ENCODE results near the gene FBLN2.

Gene FBLN2

GRCh38 chr3:13653631-13654279 is 104.8 kb downstream of the FBLN2 start:
- Histone ChIP-seq H3K4me3 (ENCODE audit: low read length) (no peak overlapping the region), H3K27ac (ENCODE audit: low read length) (no peak overlapping the region), H3K4me1 (ENCODE audit: control insufficient read depth, low read depth, low read length) (peaks cover 7% of the 10 kb centered on the region), H3K27me3 (ENCODE audit: control insufficient read depth, insufficient read depth, low read length) (peaks cover 45% of the 10 kb centered on the region), H3K36me3 (ENCODE audit: control insufficient read depth, low read depth, low read length) (no peaks in the 10 kb centered on the region), H3K9me3 (ENCODE audit: control insufficient read depth, low read depth, low read length) (no peaks in the 10 kb centered on the region), H3K9ac (ENCODE audit: low read length) (no peak overlapping the region)

GRCh38 chr3:13654330-13655060 is 105.6 kb downstream of the FBLN2 start:
- Histone ChIP-seq H3K36me3 (ENCODE audit: control insufficient read depth, low read depth, low read length) (no peaks in the 10 kb centered on the region), H3K27me3 (ENCODE audit: control insufficient read depth, insufficient read depth, low read length) (peaks cover 45% of the 10 kb centered on the region), H3K4me1 (ENCODE audit: control insufficient read depth, low read depth, low read length) (peaks cover 5% of the 10 kb centered on the region), H3K9ac (ENCODE audit: low read length) (no peak overlapping the region), H3K4me3 (ENCODE audit: low read length) (peak overlapping the region; percentile 17), H3K9me3 (ENCODE audit: control insufficient read depth, low read depth, low read length) (no peaks in the 10 kb centered on the region), H3K27ac (ENCODE audit: low read length) (no peak overlapping the region)

- Histone ChIP-seq H3K9me3 (ENCODE audit: control insufficient read depth, low read depth, low read length) (no peaks in the 10 kb centered on the region), H3K27me3 (ENCODE audit: control insufficient read depth, insufficient read depth, low read length) (peaks cover 45% of the 10 kb centered on the region), H3K4me1 (ENCODE audit: control insufficient read depth, low read depth, low read length) (peaks cover 5% of the 10 kb centered on the region), H3K4me3 (ENCODE audit: low read length) (peak overlapping the region; percentile 17), H3K36me3 (ENCODE audit: control insufficient read depth, low read depth, low read length) (no peaks in the 10 kb centered on the region), H3K27ac (ENCODE audit: low read length) (no peak overlapping the region), H3K9ac (ENCODE audit: low read length) (no peak overlapping the region)
Observed at GRCh38 chr3:13655061-13655913, 106.4 kb downstream of the FBLN2 start.

GRCh38 chr3:13656584-13657301 is 107.8 kb downstream of the FBLN2 start:
- H3K9ac ChIP-seq (ENCODE audit: low read length), result no peak overlapping the region
- no peaks in the 10 kb centered on the region for H3K9me3 ChIP-seq (ENCODE audit: control insufficient read depth, low read depth, low read length)
- no peaks in the 10 kb centered on the region for H3K36me3 ChIP-seq (ENCODE audit: control insufficient read depth, low read depth, low read length)
- H3K27ac ChIP-seq (ENCODE audit: low read length), result no peak overlapping the region
- no peak overlapping the region for H3K4me3 ChIP-seq (ENCODE audit: low read length)
- H3K27me3 ChIP-seq (ENCODE audit: control insufficient read depth, insufficient read depth, low read length), result peaks cover 39% of the 10 kb centered on the region
- H3K4me1 ChIP-seq (ENCODE audit: control insufficient read depth, low read depth, low read length), result peaks cover 5% of the 10 kb centered on the region

GRCh38 chr3:13657660-13658435 is 108.9 kb downstream of the FBLN2 start:
- Histone ChIP-seq H3K9ac (ENCODE audit: low read length) (no peak overlapping the region), H3K27me3 (ENCODE audit: control insufficient read depth, insufficient read depth, low read length) (peaks cover 39% of the 10 kb centered on the region), H3K4me1 (ENCODE audit: control insufficient read depth, low read depth, low read length) (peaks cover 5% of the 10 kb centered on the region), H3K9me3 (ENCODE audit: control insufficient read depth, low read depth, low read length) (no peaks in the 10 kb centered on the region), H3K4me3 (ENCODE audit: low read length) (no peak overlapping the region), H3K36me3 (ENCODE audit: control insufficient read depth, low read depth, low read length) (no peaks in the 10 kb centered on the region), H3K27ac (ENCODE audit: low read length) (no peak overlapping the region)

- H3K9ac ChIP-seq (ENCODE audit: low read length), result no peak overlapping the region
- H3K36me3 ChIP-seq (ENCODE audit: control insufficient read depth, low read depth, low read length), result no peaks in the 10 kb centered on the region
- no peak overlapping the region for H3K4me3 ChIP-seq (ENCODE audit: low read length)
- H3K9me3 ChIP-seq (ENCODE audit: control insufficient read depth, low read depth, low read length), result no peaks in the 10 kb centered on the region
- no peak overlapping the region for H3K27ac ChIP-seq (ENCODE audit: low read length)
- peaks cover 5% of the 10 kb centered on the region for H3K4me1 ChIP-seq (ENCODE audit: control insufficient read depth, low read depth, low read length)
- H3K27me3 ChIP-seq (ENCODE audit: control insufficient read depth, insufficient read depth, low read length), result peaks cover 38% of the 10 kb centered on the region
Observed at GRCh38 chr3:13658681-13659080, 109.8 kb downstream of the FBLN2 start.

- Histone ChIP-seq H3K27ac (ENCODE audit: low read length) (no peak overlapping the region), H3K4me3 (ENCODE audit: low read length) (no peak overlapping the region), H3K4me1 (ENCODE audit: control insufficient read depth, low read depth, low read length) (peaks cover 5% of the 10 kb centered on the region), H3K9ac (ENCODE audit: low read length) (no peak overlapping the region), H3K27me3 (ENCODE audit: control insufficient read depth, insufficient read depth, low read length) (peaks cover 30% of the 10 kb centered on the region), H3K36me3 (ENCODE audit: control insufficient read depth, low read depth, low read length) (no peaks in the 10 kb centered on the region), H3K9me3 (ENCODE audit: control insufficient read depth, low read depth, low read length) (no peaks in the 10 kb centered on the region)
Observed at GRCh38 chr3:13659221-13659969, 110.5 kb downstream of the FBLN2 start.

GRCh38 chr3:13660042-13660874 is 111.3 kb downstream of the FBLN2 start:
- no peak overlapping the region for H3K4me3 ChIP-seq (ENCODE audit: low read length)
- H3K9ac ChIP-seq (ENCODE audit: low read length), result no peak overlapping the region
- no peaks in the 10 kb centered on the region for H3K4me1 ChIP-seq (ENCODE audit: control insufficient read depth, low read depth, low read length)
- H3K27me3 ChIP-seq (ENCODE audit: control insufficient read depth, insufficient read depth, low read length), result peaks cover 22% of the 10 kb centered on the region
- H3K27ac ChIP-seq (ENCODE audit: low read length), result no peak overlapping the region
- no peaks in the 10 kb centered on the region for H3K9me3 ChIP-seq (ENCODE audit: control insufficient read depth, low read depth, low read length)
- no peaks in the 10 kb centered on the region for H3K36me3 ChIP-seq (ENCODE audit: control insufficient read depth, low read depth, low read length)

- Histone ChIP-seq H3K27me3 (ENCODE audit: control insufficient read depth, insufficient read depth, low read length) (peaks cover 15% of the 10 kb centered on the region), H3K36me3 (ENCODE audit: control insufficient read depth, low read depth, low read length) (no peaks in the 10 kb centered on the region), H3K9ac (ENCODE audit: low read length) (no peak overlapping the region), H3K9me3 (ENCODE audit: control insufficient read depth, low read depth, low read length) (no peaks in the 10 kb centered on the region), H3K4me1 (ENCODE audit: control insufficient read depth, low read depth, low read length) (no peaks in the 10 kb centered on the region), H3K27ac (ENCODE audit: low read length) (no peak overlapping the region), H3K4me3 (ENCODE audit: low read length) (no peak overlapping the region)
Observed at GRCh38 chr3:13661121-13661520, 112.2 kb downstream of the FBLN2 start.
